Activated B cell treated with CpG ODN at 0.5 μM for 24 hours (primary cell): Measurements from ENCODE around the gene KIF21A. TPM values are rescaled to one million over a fixed set of nuclear protein-coding genes. Genes with fewer than 3 reads are reported as not detected.
"Not testable (repeated sequence)": the region's sequence is repeated elsewhere in the genome, so short reads cannot be mapped to it uniquely, and the experiment has no call there.

ENCODE experiments used
- ATAC-seq: fragments of 200-7000 bp; cut with Tn5 transposase; one replicate; pipeline ENCODE4 v1.10.0; 2021; ENCODE audit warnings: low read depth, mild to moderate bottlenecking, moderate library complexity
- CTCF ChIA-PET: fragments of 350-600 bp; sonication (Branson Sonifier 250); formaldehyde crosslinking; loops from one replicate; lab custom pipeline; 2021; ENCODE audit warnings: antibody characterized with exemption; lab: Charles Lee
- POLR2A ChIA-PET: fragments of 350-600 bp; sonication (Branson Sonifier 250); formaldehyde crosslinking; loops from one replicate; lab custom pipeline; 2021; ENCODE audit warnings: antibody characterized with exemption; lab: Charles Lee
- DNase-seq: peaks from one replicate; pipeline ENCODE4 v3.0.0; 2022
- H3K27ac Mint-ChIP-seq: one replicate; pipeline ENCODE4 v1.8.0; 2020; ENCODE audit warnings: mixed read lengths
- H3K27me3 Mint-ChIP-seq: one replicate; pipeline ENCODE4 v1.8.0; 2021; ENCODE audit warnings: mixed read lengths
- H3K36me3 Mint-ChIP-seq: one replicate; pipeline ENCODE4 v1.8.0; 2021; ENCODE audit warnings: low read depth, mixed read lengths
- H3K4me1 Mint-ChIP-seq: one replicate; pipeline ENCODE4 v1.8.0; 2021; ENCODE audit warnings: mixed read lengths
- H3K4me3 Mint-ChIP-seq: one replicate; pipeline ENCODE4 v1.8.0; 2020; ENCODE audit warnings: mild to moderate bottlenecking, mixed read lengths
- H3K9me3 Mint-ChIP-seq: one replicate; pipeline ENCODE4 v1.8.0; 2020; ENCODE audit warnings: mixed read lengths
- intact Hi-C: fragments of 100-400 bp; cut with micrococcal nuclease; formaldehyde crosslinking; loops from one replicate; pipeline ENCODE4 v1.15.1; 2024
- total RNA-seq: library from RNA; stranded (reverse); gene quantifications from 2 replicates; pipeline ENCODE4 v1.2.3, GENCODE V29; 2022
- TF ChIP-seq, protein P1 (sequence below): fragments of 200-600 bp; IDR thresholded peaks from one replicate; pipeline ENCODE4 v1.8.0; 2022; ENCODE audit warnings: antibody characterized with exemption, mild to moderate bottlenecking

Gene KIF21A
- total RNA-seq, 1 donor from 2014 or later = 7.6 TPM

- no peaks in the 10 kb centered on the region for H3K36me3 Mint-ChIP-seq
- no peak overlapping the region for H3K4me3 Mint-ChIP-seq
- H3K27ac Mint-ChIP-seq = no peak overlapping the region
- H3K9me3 Mint-ChIP-seq = peaks cover 3% of the 10 kb centered on the region
- no peaks in the 10 kb centered on the region for H3K4me1 Mint-ChIP-seq
- DNase-seq (no peak), ATAC-seq (no peak)
- H3K27me3 Mint-ChIP-seq = no peaks in the 10 kb centered on the region
- intact Hi-C loops = no loop called here
- CTCF ChIA-PET = no interaction called here
- POLR2A ChIA-PET = no interaction called here
- TF ChIP-seq, protein P1, sequence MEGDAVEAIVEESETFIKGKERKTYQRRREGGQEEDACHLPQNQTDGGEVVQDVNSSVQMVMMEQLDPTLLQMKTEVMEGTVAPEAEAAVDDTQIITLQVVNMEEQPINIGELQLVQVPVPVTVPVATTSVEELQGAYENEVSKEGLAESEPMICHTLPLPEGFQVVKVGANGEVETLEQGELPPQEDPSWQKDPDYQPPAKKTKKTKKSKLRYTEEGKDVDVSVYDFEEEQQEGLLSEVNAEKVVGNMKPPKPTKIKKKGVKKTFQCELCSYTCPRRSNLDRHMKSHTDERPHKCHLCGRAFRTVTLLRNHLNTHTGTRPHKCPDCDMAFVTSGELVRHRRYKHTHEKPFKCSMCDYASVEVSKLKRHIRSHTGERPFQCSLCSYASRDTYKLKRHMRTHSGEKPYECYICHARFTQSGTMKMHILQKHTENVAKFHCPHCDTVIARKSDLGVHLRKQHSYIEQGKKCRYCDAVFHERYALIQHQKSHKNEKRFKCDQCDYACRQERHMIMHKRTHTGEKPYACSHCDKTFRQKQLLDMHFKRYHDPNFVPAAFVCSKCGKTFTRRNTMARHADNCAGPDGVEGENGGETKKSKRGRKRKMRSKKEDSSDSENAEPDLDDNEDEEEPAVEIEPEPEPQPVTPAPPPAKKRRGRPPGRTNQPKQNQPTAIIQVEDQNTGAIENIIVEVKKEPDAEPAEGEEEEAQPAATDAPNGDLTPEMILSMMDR = no peak
Measured at GRCh38 chr12:39296496-39296895, 146.4 kb downstream of the KIF21A start.

- CTCF ChIA-PET, H3K4me1 Mint-ChIP-seq, intact Hi-C loops: not testable (repeated sequence)
Measured at GRCh38 chr12:39295593-39295992, 147.3 kb downstream of the KIF21A start.

GRCh38 chr12:39294715-39295114, 148.2 kb downstream of the KIF21A start:
- Mint-ChIP-seq H3K4me3 (no peak overlapping the region), H3K27me3 (no peaks in the 10 kb centered on the region)
- CTCF ChIA-PET = no interaction called here

More at GRCh38 chr12:39295593-39295992, 147.3 kb downstream of the KIF21A start:
- ATAC-seq, POLR2A ChIA-PET, H3K9me3 Mint-ChIP-seq, H3K36me3 Mint-ChIP-seq, H3K4me3 Mint-ChIP-seq, H3K27ac Mint-ChIP-seq, DNase-seq, H3K27me3 Mint-ChIP-seq: not testable (repeated sequence)

DNA sequence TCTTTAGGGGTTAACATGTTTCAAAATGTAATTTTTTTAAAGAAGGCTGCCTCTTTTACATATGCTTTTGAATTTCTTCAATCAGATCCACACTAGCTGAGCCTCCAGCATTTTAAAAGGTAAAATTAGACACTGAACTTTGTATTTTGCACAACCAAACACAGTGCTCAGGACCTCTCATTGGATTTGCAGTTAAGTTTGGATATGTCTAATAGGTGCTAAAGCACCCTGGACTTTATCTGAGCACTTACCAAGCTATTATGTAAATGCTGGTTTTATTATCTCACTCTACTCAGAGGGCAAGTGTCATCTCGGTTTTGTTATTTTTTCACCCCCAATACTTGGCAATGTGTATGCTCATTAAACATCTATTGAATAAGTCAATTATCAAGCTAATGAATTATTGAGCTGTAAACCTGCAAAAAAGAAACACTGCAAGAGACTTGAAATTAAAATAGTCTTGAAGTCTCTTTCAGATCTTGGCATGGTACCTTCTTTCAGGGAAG, 150.7 kb downstream of the KIF21A start:
- POLR2A ChIA-PET = no interaction called here
- intact Hi-C loops = no loop called here
- DNase-seq (no peak), ATAC-seq (no peak)
- Mint-ChIP-seq H3K4me1 (no peaks in the 10 kb centered on the region), H3K9me3 (peaks cover 3% of the 10 kb centered on the region), H3K27ac (no peak overlapping the region), H3K4me3 (no peak overlapping the region), H3K27me3 (no peaks in the 10 kb centered on the region), H3K36me3 (no peaks in the 10 kb centered on the region)
- TF ChIP-seq, protein P1 = no peak
- CTCF ChIA-PET = no interaction called here

More at GRCh38 chr12:39294715-39295114, 148.2 kb downstream of the KIF21A start:
- Mint-ChIP-seq H3K36me3 (no peaks in the 10 kb centered on the region), H3K27ac (no peak overlapping the region), H3K9me3 (peaks cover 3% of the 10 kb centered on the region), H3K4me1 (no peaks in the 10 kb centered on the region)
- ATAC-seq (no peak), DNase-seq (no peak)
- intact Hi-C loops = no loop called here
- POLR2A ChIA-PET = no interaction called here
- TF ChIP-seq, protein P1 = no peak

DNA sequence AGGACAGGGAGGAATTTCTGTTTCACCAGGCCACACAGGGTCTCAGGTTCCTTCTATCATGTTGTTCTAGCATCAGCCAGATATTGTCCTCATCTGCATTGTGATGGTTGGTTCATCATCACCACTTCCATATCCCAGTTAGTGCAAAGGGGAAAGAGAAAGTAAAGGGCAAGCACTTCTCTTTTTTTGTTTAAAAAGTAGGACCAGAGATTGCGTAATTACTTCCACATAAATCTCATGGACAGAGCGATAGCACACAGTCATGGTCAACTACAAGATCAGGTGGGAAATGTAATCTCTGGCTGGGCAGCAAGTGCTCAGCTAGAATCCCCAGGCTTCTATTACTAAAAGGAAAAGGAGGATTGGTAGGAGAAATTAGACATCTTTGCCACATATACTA, 155.1 kb downstream of the KIF21A start:
- no peaks in the 10 kb centered on the region for H3K4me1 Mint-ChIP-seq
- ChIA-PET CTCF (no interaction called here), POLR2A (no interaction called here)
- intact Hi-C loops = no loop called here
- no peaks in the 10 kb centered on the region for H3K9me3 Mint-ChIP-seq
- DNase-seq = no peak
- H3K27me3 Mint-ChIP-seq = no peaks in the 10 kb centered on the region
- H3K27ac Mint-ChIP-seq = no peak overlapping the region
- no peak overlapping the region for H3K4me3 Mint-ChIP-seq
- TF ChIP-seq, protein P1 = no peak
- no peaks in the 10 kb centered on the region for H3K36me3 Mint-ChIP-seq
- ATAC-seq = no peak

GRCh38 chr12:39287409-39287808, 155.5 kb downstream of the KIF21A start:
- ChIA-PET POLR2A (no interaction called here), CTCF (interaction anchor here (0.9 to 1.6 kb wide), 2 partner anchors 13 to 14 kb away, joined by 3 read pairs; no protein-coding TSS in a partner anchor)
- H3K27me3 Mint-ChIP-seq = no peaks in the 10 kb centered on the region
- H3K36me3 Mint-ChIP-seq = no peaks in the 10 kb centered on the region
- no peak overlapping the region for H3K27ac Mint-ChIP-seq
- DNase-seq (no peak), ATAC-seq (no peak)
- H3K4me1 Mint-ChIP-seq = no peaks in the 10 kb centered on the region
- no peak overlapping the region for H3K4me3 Mint-ChIP-seq
- intact Hi-C loops = no loop called here
- TF ChIP-seq, protein P1 = no peak
- no peaks in the 10 kb centered on the region for H3K9me3 Mint-ChIP-seq
